WI38 (cell line): ENCODE data around the gene RBFOX2.

ENCODE experiments used
- H3K4me3 ChIP-seq: 2 replicates; pipeline ENCODE4 v1.5.1; 2011; ENCODE audit warnings: low read depth, mild to moderate bottlenecking, control low read depth, low read length
- TF ChIP-seq, protein P1 (sequence below): IDR thresholded peaks from 2 replicates; pipeline ENCODE4 v1.5.1; 2012; ENCODE audit warnings: low read depth, mild to moderate bottlenecking, control low read depth, low read length

Gene RBFOX2

DNA sequence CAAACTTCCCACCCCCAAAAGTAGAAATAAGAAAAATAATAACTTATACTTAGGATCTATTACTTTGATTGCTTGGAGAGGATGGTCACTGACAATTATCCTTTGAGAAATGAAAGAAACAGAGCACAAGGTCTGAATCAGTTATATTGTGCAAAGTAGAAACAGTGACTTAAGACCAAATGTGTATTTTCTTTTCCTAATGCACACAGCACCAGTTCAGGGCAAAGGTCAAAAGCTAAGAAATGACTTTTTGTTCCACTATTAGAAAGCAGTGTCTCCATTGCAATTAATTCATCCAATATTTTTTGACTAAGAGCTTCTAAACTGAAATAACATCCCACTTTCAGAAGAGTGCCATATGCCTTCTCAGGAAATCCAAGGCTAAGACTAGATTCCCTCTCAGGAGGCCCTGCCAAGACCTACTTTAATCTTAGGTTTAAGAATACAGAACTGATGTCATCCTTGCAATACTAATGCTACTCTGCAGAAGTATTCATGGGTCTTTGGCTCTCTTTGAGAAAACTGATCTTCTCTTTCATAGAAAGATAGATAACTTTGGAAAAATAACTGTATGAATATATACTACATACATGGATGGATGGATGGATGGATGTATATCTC, 164.0 kb downstream of the RBFOX2 start:
- no peak overlapping the region for H3K4me3 ChIP-seq
- TF ChIP-seq, protein P1, sequence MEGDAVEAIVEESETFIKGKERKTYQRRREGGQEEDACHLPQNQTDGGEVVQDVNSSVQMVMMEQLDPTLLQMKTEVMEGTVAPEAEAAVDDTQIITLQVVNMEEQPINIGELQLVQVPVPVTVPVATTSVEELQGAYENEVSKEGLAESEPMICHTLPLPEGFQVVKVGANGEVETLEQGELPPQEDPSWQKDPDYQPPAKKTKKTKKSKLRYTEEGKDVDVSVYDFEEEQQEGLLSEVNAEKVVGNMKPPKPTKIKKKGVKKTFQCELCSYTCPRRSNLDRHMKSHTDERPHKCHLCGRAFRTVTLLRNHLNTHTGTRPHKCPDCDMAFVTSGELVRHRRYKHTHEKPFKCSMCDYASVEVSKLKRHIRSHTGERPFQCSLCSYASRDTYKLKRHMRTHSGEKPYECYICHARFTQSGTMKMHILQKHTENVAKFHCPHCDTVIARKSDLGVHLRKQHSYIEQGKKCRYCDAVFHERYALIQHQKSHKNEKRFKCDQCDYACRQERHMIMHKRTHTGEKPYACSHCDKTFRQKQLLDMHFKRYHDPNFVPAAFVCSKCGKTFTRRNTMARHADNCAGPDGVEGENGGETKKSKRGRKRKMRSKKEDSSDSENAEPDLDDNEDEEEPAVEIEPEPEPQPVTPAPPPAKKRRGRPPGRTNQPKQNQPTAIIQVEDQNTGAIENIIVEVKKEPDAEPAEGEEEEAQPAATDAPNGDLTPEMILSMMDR, result no peak

- H3K4me3 ChIP-seq, result no peak overlapping the region
- TF ChIP-seq, protein P1, result no peak
Observed at GRCh38 chr22:35863432-35863831, 165.2 kb downstream of the RBFOX2 start.

DNA sequence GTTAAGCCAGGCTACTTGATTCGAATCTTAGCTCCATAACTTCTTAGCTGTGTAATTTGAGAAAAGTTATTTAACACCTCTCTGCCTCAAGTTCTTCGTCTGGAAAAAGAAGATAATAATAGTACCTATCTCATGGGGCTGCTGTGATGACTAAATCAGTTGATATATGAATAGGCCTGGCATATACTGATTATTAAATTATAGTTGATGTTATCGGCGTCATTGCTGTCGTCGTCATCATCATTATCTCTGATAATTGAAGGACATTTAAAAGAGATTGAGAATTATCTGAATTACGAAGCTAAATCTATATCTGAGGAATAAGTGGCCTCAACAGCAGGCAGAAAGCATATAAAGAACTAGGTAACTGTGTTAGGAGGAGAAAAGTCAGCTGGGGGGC, 165.9 kb downstream of the RBFOX2 start:
- TF ChIP-seq, protein P1, result no peak
- H3K4me3 ChIP-seq, result no peak overlapping the region

DNA sequence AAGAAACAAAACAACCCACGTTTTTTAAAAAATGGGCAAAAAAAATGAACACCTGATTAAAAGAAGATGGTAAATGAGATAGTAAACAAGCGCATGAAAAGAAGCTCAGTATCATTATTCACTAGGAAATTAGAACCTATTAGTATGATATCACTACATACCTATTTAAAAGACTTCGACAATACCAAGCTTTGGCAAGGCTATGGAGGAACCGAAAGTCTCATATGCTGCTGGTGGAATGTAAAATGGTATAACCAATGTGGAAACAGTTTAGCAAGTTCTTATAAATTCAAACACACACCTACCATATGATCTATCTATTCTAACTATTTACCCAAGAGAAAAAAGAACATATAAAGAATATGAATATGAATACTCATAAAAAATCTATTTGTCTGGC, 167.2 kb downstream of the RBFOX2 start:
- TF ChIP-seq, protein P1, result no peak
- no peak overlapping the region for H3K4me3 ChIP-seq

DNA sequence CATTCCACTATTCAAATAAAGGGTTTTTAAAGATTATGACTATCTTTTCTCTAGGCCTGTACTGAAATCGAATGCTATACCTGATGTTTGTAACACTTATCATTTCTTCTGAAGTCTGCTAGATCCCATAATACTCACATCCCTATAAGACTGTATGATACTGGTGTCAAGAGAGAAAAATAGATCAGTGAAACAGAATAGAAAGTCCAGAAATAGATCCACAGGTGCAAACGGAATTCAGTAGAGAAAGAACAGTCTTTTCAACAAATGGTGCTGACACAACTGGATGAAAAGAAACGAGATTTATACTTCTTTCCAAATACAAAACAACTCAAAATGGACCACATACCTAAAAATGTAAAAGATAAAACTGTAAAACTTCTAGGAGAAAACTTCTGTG, 167.8 kb downstream of the RBFOX2 start:
- no peak overlapping the region for H3K4me3 ChIP-seq
- TF ChIP-seq, protein P1, result no peak

GRCh38 chr22:35860087-35860733, 168.4 kb downstream of the RBFOX2 start:
- H3K4me3 ChIP-seq, result no peak overlapping the region
- TF ChIP-seq, protein P1, result no peak

DNA sequence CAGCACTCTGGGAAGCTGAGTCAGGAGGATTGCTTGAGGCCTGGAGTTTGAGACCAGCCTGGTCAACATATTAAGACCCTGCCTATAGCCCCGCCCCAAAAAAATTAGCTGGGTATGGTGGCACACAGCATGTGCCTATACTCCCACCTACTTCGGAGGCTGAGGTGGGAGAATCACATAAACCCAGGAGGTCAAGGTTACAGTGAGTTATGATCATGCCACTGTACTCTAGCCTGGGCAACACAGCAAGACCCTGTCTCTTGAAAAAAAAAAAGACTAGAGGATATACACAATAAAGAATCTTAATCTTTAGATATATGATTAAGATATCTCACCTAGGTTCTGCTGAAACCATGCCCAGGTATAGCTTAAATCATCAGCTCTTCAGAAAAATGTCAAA, 174.3 kb downstream of the RBFOX2 start:
- no peak overlapping the region for H3K4me3 ChIP-seq
- TF ChIP-seq, protein P1, result no peak
